Liver (tissue), 3 donors: ENCODE measurements around the gene TYMS.

Source experiments
- CTCF ChIP-seq: fragments of 150-350 bp; IDR thresholded peaks from 2 replicates; pipeline ENCODE4 v1.5.1; 2017; ENCODE audit warnings: improper control_type of control experiment, low read depth, low read length; ENCODE audit not compliant: missing input control
- EGR1 ChIP-seq, 2 donors: IDR thresholded peaks; 2 replicates each; pipeline ENCODE4 v1.6.1; 2016 to 2018; ENCODE audit warnings: antibody characterized with exemption in 2 of 2, low read depth in 2 of 2
- GABPA ChIP-seq, 2 donors: IDR thresholded peaks in 1 of 2; conservative IDR thresholded peaks in 1 of 2; 2 replicates each; pipeline ENCODE4 v1.6.1; 2016; ENCODE audit warnings: antibody characterized with exemption in 2 of 2, mild to moderate bottlenecking in 1 of 2, moderate library complexity in 1 of 2
- RAD21 ChIP-seq, 2 donors: IDR thresholded peaks; 2 replicates each; pipeline ENCODE4 v1.6.1; 2016; ENCODE audit warnings: antibody characterized with exemption in 2 of 2, mild to moderate bottlenecking in 2 of 2
- REST ChIP-seq: IDR thresholded peaks from 2 replicates; pipeline ENCODE4 v1.6.1; 2016; ENCODE audit warnings: antibody characterized with exemption, mild to moderate bottlenecking
- RXRA ChIP-seq, 2 donors: IDR thresholded peaks; 2 replicates each; pipeline ENCODE4 v1.6.1; 2017 to 2018; ENCODE audit warnings: antibody characterized with exemption in 2 of 2, mild to moderate bottlenecking in 1 of 2
- SP1 ChIP-seq: IDR thresholded peaks from 2 replicates; pipeline ENCODE4 v1.6.1; 2018; ENCODE audit warnings: antibody characterized with exemption, mild to moderate bottlenecking
- TAF1 ChIP-seq: conservative IDR thresholded peaks from 2 replicates; pipeline ENCODE4 v1.6.1; 2016; ENCODE audit warnings: antibody characterized with exemption, mild to moderate bottlenecking
- TF ChIP-seq, protein P1 (sequence below): IDR thresholded peaks from 2 replicates; pipeline ENCODE4 v1.6.1; 2016; ENCODE audit warnings: antibody characterized with exemption
- donor health status: healthy.
- donor health status: healthy.

DNA sequence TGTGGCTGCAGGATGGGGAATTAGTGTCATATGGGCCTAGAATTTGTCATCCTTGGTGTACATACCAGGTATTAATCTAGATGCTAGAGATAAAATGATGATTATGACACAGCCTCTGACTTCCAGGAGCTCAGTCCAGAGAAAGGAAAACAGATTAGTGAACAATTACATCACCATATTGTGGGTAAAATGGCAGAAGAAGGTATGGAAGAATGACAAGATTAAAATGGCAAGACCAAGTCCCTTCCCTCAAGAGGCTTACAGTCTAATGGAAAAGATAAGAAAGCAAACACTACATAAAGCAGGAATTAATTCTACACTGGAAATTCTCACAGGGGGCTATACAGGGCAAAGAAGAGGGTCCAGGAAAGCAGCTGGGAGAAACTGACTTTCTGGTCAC, 25.9 kb upstream of the TYMS start:
- TF ChIP-seq TAF1: no peak
- no peak for TF ChIP-seq EGR1 (IDR thresholded peaks at IDR 0.05; ENCODE audit: low read depth in 2 of 2)
- no peak for TF ChIP-seq CTCF
- no peak for TF ChIP-seq SP1
- no peak for TF ChIP-seq REST
- no peak for TF ChIP-seq RAD21 (IDR thresholded peaks at IDR 0.05)
- TF ChIP-seq RXRA (IDR thresholded peaks at IDR 0.05): no peak
- TF ChIP-seq, protein P1, sequence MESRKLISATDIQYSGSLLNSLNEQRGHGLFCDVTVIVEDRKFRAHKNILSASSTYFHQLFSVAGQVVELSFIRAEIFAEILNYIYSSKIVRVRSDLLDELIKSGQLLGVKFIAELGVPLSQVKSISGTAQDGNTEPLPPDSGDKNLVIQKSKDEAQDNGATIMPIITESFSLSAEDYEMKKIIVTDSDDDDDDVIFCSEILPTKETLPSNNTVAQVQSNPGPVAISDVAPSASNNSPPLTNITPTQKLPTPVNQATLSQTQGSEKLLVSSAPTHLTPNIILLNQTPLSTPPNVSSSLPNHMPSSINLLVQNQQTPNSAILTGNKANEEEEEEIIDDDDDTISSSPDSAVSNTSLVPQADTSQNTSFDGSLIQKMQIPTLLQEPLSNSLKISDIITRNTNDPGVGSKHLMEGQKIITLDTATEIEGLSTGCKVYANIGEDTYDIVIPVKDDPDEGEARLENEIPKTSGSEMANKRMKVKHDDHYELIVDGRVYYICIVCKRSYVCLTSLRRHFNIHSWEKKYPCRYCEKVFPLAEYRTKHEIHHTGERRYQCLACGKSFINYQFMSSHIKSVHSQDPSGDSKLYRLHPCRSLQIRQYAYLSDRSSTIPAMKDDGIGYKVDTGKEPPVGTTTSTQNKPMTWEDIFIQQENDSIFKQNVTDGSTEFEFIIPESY: no peak
- no peak for TF ChIP-seq GABPA (IDR thresholded peaks at IDR 0.05 in 1 of 2, conservative IDR thresholded peaks at IDR 0.05 in 1 of 2)
